ENCODE data around the gene BCAT1. TPM values are rescaled to one million over a fixed set of nuclear protein-coding genes. Genes with fewer than 3 reads are reported as not detected.

The BCAT1 gene
- total and polyA plus RNA-seq, 11 donors: 0.57 to 28.9 (median 3.5) TPM

DNA sequence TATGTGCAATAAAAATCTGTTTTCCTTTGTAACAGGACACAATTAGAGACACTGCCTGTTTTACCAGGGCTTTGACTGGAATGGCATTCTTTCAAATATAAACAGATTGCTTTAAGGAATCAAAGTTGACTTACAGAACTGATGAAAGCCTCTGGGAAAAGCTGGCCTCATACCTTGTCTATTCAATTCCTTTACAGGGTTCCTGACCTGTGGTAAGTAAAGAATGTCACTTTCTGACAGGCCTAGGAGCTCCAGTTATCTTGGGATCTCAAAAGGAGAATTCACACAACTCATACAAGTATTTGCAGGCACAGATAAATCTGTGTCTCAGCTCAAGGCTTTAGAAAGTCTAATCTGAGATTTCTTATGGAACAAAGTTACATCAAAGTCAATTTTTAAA lies 88.4 kb downstream of the BCAT1 start:
- H3K27me3 ChIP-seq: no peaks in the 10 kb centered on the region
- H3K4me3 ChIP-seq: no peak overlapping the region
- intact Hi-C loops (cut with DNase I): no loop called here
- peaks cover 0 to 5% (median 0%) of the 10 kb centered on the region in 12 donors for H3K9me3 ChIP-seq
- no peak for TF ChIP-seq POLR2A (IDR thresholded peaks at IDR 0.05)
- TF ChIP-seq, protein P1, sequence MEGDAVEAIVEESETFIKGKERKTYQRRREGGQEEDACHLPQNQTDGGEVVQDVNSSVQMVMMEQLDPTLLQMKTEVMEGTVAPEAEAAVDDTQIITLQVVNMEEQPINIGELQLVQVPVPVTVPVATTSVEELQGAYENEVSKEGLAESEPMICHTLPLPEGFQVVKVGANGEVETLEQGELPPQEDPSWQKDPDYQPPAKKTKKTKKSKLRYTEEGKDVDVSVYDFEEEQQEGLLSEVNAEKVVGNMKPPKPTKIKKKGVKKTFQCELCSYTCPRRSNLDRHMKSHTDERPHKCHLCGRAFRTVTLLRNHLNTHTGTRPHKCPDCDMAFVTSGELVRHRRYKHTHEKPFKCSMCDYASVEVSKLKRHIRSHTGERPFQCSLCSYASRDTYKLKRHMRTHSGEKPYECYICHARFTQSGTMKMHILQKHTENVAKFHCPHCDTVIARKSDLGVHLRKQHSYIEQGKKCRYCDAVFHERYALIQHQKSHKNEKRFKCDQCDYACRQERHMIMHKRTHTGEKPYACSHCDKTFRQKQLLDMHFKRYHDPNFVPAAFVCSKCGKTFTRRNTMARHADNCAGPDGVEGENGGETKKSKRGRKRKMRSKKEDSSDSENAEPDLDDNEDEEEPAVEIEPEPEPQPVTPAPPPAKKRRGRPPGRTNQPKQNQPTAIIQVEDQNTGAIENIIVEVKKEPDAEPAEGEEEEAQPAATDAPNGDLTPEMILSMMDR (IDR thresholded peaks at IDR 0.05): no peak
- no peak for ATAC-seq
- DNase-seq: no peak
- no peaks in the 10 kb centered on the region for H3K36me3 ChIP-seq
- no peak overlapping the region for H3K27ac ChIP-seq
- H3K4me1 ChIP-seq: peaks cover 0 to 7% (median 0%) of the 10 kb centered on the region in 12 donors

DNA sequence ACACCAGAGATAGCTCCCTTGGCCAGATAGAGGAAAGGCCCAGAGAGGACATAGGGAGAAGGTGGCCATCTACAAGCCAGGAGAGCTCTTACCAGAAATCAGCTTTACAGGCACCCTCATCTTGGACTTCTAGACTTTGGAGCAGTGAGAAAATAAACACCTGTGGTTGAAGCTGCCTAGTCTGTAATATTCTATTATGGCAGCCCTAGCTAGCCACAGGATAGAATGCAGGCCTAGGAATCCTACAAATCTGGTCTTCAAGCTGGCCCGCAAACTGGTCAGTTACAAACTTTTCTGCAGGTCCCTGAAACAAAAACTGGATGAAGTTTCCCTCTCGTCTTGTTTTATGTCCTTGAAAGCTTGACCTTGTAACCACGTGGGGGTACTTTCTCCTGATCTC lies 92.4 kb downstream of the BCAT1 start:
- no peaks in the 10 kb centered on the region for H3K27me3 ChIP-seq
- intact Hi-C loops (cut with DNase I): loop anchor here in 1 of 10 donors (10.0 kb wide), 1 partner anchor 278 kb away; no protein-coding TSS in a partner anchor
- DNase-seq (no peak), ATAC-seq (no peak)
- TF ChIP-seq, protein P1 (IDR thresholded peaks at IDR 0.05): no peak
- no peak for TF ChIP-seq POLR2A (IDR thresholded peaks at IDR 0.05)
- peaks cover 0 to 5% (median 0%) of the 10 kb centered on the region in 12 donors for H3K9me3 ChIP-seq
- H3K4me3 ChIP-seq: no peak overlapping the region
- 75 to 90% (median 86%) methylated on average over 3 of the region's 3 CpGs for WGBS, 4 donors
- no peaks in the 10 kb centered on the region for H3K4me1 ChIP-seq
- no peak overlapping the region for H3K27ac ChIP-seq
- H3K36me3 ChIP-seq: no peaks in the 10 kb centered on the region

DNA sequence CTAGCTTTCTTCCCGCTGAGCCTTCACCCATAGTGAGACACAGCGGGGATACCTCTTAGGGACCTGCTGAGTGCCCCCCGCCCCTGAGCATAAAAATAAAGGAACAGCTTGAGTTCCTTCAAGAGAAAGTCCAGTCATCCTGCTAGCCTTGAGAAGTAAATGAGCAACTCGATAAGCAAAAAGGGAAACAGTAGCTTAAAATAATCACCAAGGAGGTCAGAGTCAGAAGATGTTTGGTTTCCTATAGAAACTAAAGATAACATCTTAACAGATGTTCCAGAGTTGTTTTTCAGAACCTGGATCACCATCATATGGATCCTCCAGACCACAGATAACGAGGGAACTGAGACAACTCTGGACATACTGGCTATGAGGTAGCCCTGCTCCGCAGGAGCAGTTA lies 94.0 kb downstream of the BCAT1 start:
- WGBS, 4 donors: 57 to 74% (median 60%) methylated on average over 6 of the region's 6 CpGs
- H3K27ac ChIP-seq: no peak overlapping the region

DNA sequence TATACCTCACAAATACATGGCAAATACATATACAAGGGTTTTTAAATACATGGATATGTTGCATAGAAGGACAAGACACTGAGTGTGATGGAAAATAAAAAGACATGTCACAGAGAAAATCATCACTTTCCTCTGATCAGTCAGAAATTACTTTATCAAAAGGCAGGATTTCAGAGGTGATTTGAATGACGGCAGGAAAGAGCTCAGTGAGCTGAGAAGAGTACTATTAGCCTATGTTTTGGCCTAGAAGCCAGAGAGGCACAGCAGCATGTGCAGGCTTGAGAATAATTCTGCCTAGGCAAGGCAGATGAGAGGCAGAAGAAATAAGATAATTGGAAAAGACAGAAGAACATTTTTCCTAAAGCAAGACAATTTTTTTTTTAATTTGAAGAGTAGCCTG lies 94.9 kb downstream of the BCAT1 start:
- Histone ChIP-seq H3K4me1 (no peaks in the 10 kb centered on the region), H3K27me3 (no peaks in the 10 kb centered on the region), H3K27ac (no peak overlapping the region), H3K9me3 (no peaks in the 10 kb centered on the region), H3K36me3 (no peaks in the 10 kb centered on the region), H3K4me3 (no peak overlapping the region)
- intact Hi-C loops (cut with DNase I): loop anchor here in 1 of 10 donors (10.0 kb wide), 1 partner anchor 281 kb away; no protein-coding TSS in a partner anchor
- 77 to 84% (median 82%) methylated on average over 1 of the region's 1 CpG for WGBS, 4 donors
- no peak for ATAC-seq
- no peak for TF ChIP-seq POLR2A (IDR thresholded peaks at IDR 0.05)
- TF ChIP-seq, protein P1 (IDR thresholded peaks at IDR 0.05): no peak
- no peak for DNase-seq

More for the DNA sequence above, 94.0 kb downstream of the BCAT1 start:
- H3K4me3 ChIP-seq: no peak overlapping the region
- no peaks in the 10 kb centered on the region for H3K4me1 ChIP-seq
- intact Hi-C loops (cut with DNase I): loop anchor here in 1 of 10 donors (10.0 kb wide), 1 partner anchor 280 kb away; no protein-coding TSS in a partner anchor
- no peaks in the 10 kb centered on the region for H3K36me3 ChIP-seq
- TF ChIP-seq, protein P1 (IDR thresholded peaks at IDR 0.05): no peak
- no peak for TF ChIP-seq POLR2A (IDR thresholded peaks at IDR 0.05)
- ATAC-seq: no peak
- H3K27me3 ChIP-seq: no peaks in the 10 kb centered on the region
- H3K9me3 ChIP-seq: peaks cover 0 to 2% (median 0%) of the 10 kb centered on the region in 12 donors
- no peak for DNase-seq
